Endothelial cell of umbilical vein (primary cell): ENCODE measurements around the gene CAMTA1. TPM values are rescaled to one million over a fixed set of nuclear protein-coding genes. Genes with fewer than 3 reads are reported as not detected.

Source experiments
- BruUV-seq: library from RNA; stranded (reverse); fragments of 400-500 nt; replicated peaks from 2 replicates; lab custom pipeline; 2021; lab: Mats Ljungman, UMichigan
- CTCF ChIA-PET: fragments of 300-600, 350-600 bp; sonication (Branson Sonifier 250); formaldehyde crosslinking; loops from one replicate; lab custom pipeline; 2021; ENCODE audit warnings: antibody characterized with exemption, inconsistent platforms; lab: Charles Lee
- POLR2A ChIA-PET: fragments of 300-600, 350-600 bp; sonication (Branson Sonifier 250); formaldehyde crosslinking; loops from one replicate; lab custom pipeline; 2021; ENCODE audit warnings: antibody characterized with exemption, inconsistent platforms; lab: Charles Lee
- DNase-seq: peaks from one replicate; pipeline ENCODE4 v3.0.0-alpha.2; 2011; ENCODE audit warnings: low read depth, low spot score
- FAIRE-seq: peaks from 2 replicates; lab custom pipeline; 2011; peaks lifted over from hg19 to GRCh38; lab: Jason Lieb, UNC
- H2AFZ ChIP-seq: 2 replicates; pipeline ENCODE4 v1.6.0; 2012; ENCODE audit warnings: low read depth, low read length, control low read depth, inconsistent platforms
- H3K27ac ChIP-seq: 2 replicates; pipeline ENCODE4 v1.5.1; 2011; ENCODE audit warnings: low read depth, mild to moderate bottlenecking, control low read depth, low read length, moderate library complexity; ENCODE audit not compliant: insufficient read depth
- H3K27me3 ChIP-seq, 2 experiments: 2 replicates each; pipeline versions ENCODE4 v1.6.0 to v1.6.1; 2011; ENCODE audit warnings: low read length in 2 of 2, mixed read lengths in 1 of 2; ENCODE audit not compliant: control insufficient read depth in 2 of 2, insufficient read depth in 2 of 2
- H3K36me3 ChIP-seq, 2 experiments: 2 replicates in 1 of 2; 3 replicates in 1 of 2; pipeline ENCODE4 v1.5.1; 2011; ENCODE audit warnings: low read length in 2 of 2, mild to moderate bottlenecking in 1 of 2, moderate library complexity in 1 of 2; ENCODE audit not compliant: control insufficient read depth in 2 of 2, insufficient read depth in 2 of 2; ENCODE audit errors: extremely low read depth in 1 of 2
- H3K4me1 ChIP-seq: 3 replicates; pipeline ENCODE4 v1.5.1; 2011; ENCODE audit warnings: mild to moderate bottlenecking, low read length; ENCODE audit not compliant: control insufficient read depth, insufficient read depth; ENCODE audit errors: extremely low read depth
- H3K4me2 ChIP-seq: 2 replicates; pipeline ENCODE4 v1.6.1; 2011; ENCODE audit warnings: low read length, control low read depth, mixed read lengths; ENCODE audit not compliant: insufficient read depth
- H3K4me3 ChIP-seq, 3 experiments: fragments of 200-600 bp in 1 of 3; sonication (generic), shearing (Covaris generic) in 1 of 3; replicated peaks in 1 of 3; 2 replicates each; pipeline ENCODE4 v1.5.1; 2011 to 2016; ENCODE audit warnings: control low read depth in 3 of 3, low read length in 3 of 3, mild to moderate bottlenecking in 2 of 3, inconsistent platforms in 1 of 3, low read depth in 1 of 3, moderate library complexity in 1 of 3; ENCODE audit not compliant: insufficient read depth in 1 of 3
- H3K79me2 ChIP-seq: 2 replicates; pipeline ENCODE4 v1.6.0; 2012; ENCODE audit warnings: low read length, inconsistent platforms; ENCODE audit not compliant: control insufficient read depth, insufficient read depth
- H3K9ac ChIP-seq: replicated peaks from 2 replicates; pipeline ENCODE3; 2011; ENCODE audit warnings: low read length, control low read depth; ENCODE audit not compliant: insufficient read depth; ENCODE audit errors: extremely low read depth
- H3K9me1 ChIP-seq: replicated peaks from 3 replicates; pipeline ENCODE4 v1.6.0; 2011; ENCODE audit warnings: mild to moderate bottlenecking, low read length; ENCODE audit not compliant: control insufficient read depth, insufficient read depth; ENCODE audit errors: extremely low read depth
- H3K9me3 ChIP-seq: replicated peaks from 2 replicates; pipeline ENCODE4 v1.5.1; 2012; ENCODE audit warnings: low read length, inconsistent platforms; ENCODE audit not compliant: control insufficient read depth, insufficient read depth
- H4K20me1 ChIP-seq: replicated peaks from 2 replicates; pipeline ENCODE3; 2011; ENCODE audit warnings: mild to moderate bottlenecking, low read length; ENCODE audit not compliant: control insufficient read depth, insufficient read depth; ENCODE audit errors: extremely low read depth
- CTCF ChIP-seq, 2 donors: IDR thresholded peaks; 1 replicate in 1 of 2; 2 replicates in 1 of 2; pipeline ENCODE4 v1.5.1; 2011; ENCODE audit warnings: low read length in 2 of 2, mild to moderate bottlenecking in 2 of 2, moderate library complexity in 2 of 2, control low read depth in 1 of 2, inconsistent platforms in 1 of 2, low read depth in 1 of 2; ENCODE audit not compliant: insufficient read depth in 1 of 2; ENCODE audit errors: extremely low read depth in 1 of 2
- EZH2 ChIP-seq: IDR thresholded peaks from 2 replicates; pipeline ENCODE4 v1.6.1; 2012; ENCODE audit warnings: borderline replicate concordance, low read depth, mild to moderate bottlenecking, moderate library complexity, low read length, inconsistent platforms; ENCODE audit not compliant: severe bottlenecking
- FOS ChIP-seq: IDR thresholded peaks from 2 replicates; pipeline ENCODE4 v1.6.1; 2011; ENCODE audit warnings: mild to moderate bottlenecking, low read length, moderate library complexity, borderline replicate concordance; ENCODE audit not compliant: insufficient read depth
- GATA2 ChIP-seq: IDR thresholded peaks from 2 replicates; pipeline ENCODE4 v1.7.0; 2011; ENCODE audit warnings: low read depth, mild to moderate bottlenecking, moderate library complexity, mixed read lengths, low read length; ENCODE audit not compliant: insufficient read length, insufficient read depth
- JUN ChIP-seq: IDR thresholded peaks from 2 replicates; pipeline ENCODE4 v1.6.1; 2011; ENCODE audit warnings: borderline replicate concordance, low read depth; ENCODE audit not compliant: insufficient read length, insufficient read depth
- MYC ChIP-seq: IDR thresholded peaks from one replicate; pipeline ENCODE4 v1.6.1; 2011; ENCODE audit warnings: mild to moderate bottlenecking, low read depth, low read length
- POLR2A ChIP-seq: IDR thresholded peaks from 2 replicates; pipeline ENCODE4 v1.6.1; 2012; ENCODE audit warnings: low read depth, mild to moderate bottlenecking, control low read depth, low read length
- POLR2AphosphoS5 ChIP-seq: IDR thresholded peaks from 2 replicates; pipeline ENCODE4 v1.6.1; 2012; ENCODE audit warnings: low read depth, mild to moderate bottlenecking, control low read depth, low read length, moderate library complexity; ENCODE audit not compliant: insufficient read depth
- dilution Hi-C: fragments of 300-500 bp; cut with MboI; formaldehyde crosslinking; loops from one replicate; pipeline ENCODE4 v1.15.0; 2019; ENCODE audit warnings: low sequenced_read_pairs; ENCODE audit not compliant: extremely low pct_ligation_motif_present
- intact Hi-C: fragments of 100-400 bp; cut with micrococcal nuclease; formaldehyde crosslinking; loops from one replicate; pipeline ENCODE4 v1.10.0; 2022
- polyA plus RNA-seq, 4 experiments: library from polyadenylated mRNA; depleted of rRNA in 3 of 4; stranded (reverse) in 3 of 4; unstranded in 1 of 4; fragments of >200 nt; gene quantifications; 2 replicates each; pipeline versions ENCODE4 v1.2.1 to v1.2.3, GENCODE V29; 2011 to 2012; ENCODE audit warnings: missing spikeins in 1 of 4
- total RNA-seq: library from RNA; stranded (reverse); gene quantifications from 2 replicates; pipeline ENCODE4 v1.2.3, GENCODE V29; 2021
- TF ChIP-seq, protein P1 (sequence below): IDR thresholded peaks from 2 replicates; pipeline ENCODE4 v1.6.1; 2011; ENCODE audit not compliant: insufficient read depth, insufficient read length

Gene CAMTA1
- total and polyA plus RNA-seq, 2 donors (not counting 3 experiments of a cell fraction or from before 2014, with no cell fraction given) = 50.8 to 92.7 TPM

DNA sequence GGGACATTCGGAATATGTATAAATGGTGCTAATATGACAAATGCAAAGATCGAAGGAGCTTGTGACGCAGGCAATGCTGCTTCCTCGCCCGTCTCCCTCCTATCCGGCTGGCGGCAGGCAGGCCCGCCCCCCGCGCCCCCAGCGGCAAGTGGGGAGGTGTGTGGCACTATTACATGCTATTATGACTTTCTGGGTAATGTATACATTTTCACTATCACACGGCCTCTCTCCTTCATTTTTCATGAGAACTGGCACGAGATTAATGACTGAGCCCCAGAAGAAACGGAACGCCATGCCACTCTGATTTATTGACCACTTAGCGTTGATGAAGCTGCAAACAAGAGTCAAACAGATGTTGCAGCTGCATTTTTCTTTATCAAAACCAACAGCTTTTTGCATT is 846.9 kb downstream of the CAMTA1 start:
- intact Hi-C loops = no loop called here
- Histone ChIP-seq H3K36me3 (no peaks in the 10 kb centered on the region), H4K20me1 (no peaks in the 10 kb centered on the region), H3K9ac (no peak overlapping the region), H3K4me2 (no peak overlapping the region), H3K9me3 (no peaks in the 10 kb centered on the region), H3K27ac (no peak overlapping the region), H3K4me3 (no peak overlapping the region), H3K4me1 (no peaks in the 10 kb centered on the region), H3K27me3 (no peaks in the 10 kb centered on the region), H2AFZ (no peak overlapping the region), H3K9me1 (no peaks in the 10 kb centered on the region), H3K79me2 (no peaks in the 10 kb centered on the region)
- no peak for FAIRE-seq
- DNase-seq = no peak
- dilution Hi-C loops = no loop called here
- BruUV-seq = no TSS peak
- ChIA-PET CTCF (no interaction called here), POLR2A (no interaction called here)
- TF ChIP-seq POLR2A = no peak
- no peak for TF ChIP-seq JUN
- TF ChIP-seq EZH2 = no peak
- no peak for TF ChIP-seq GATA2
- TF ChIP-seq FOS = no peak
- TF ChIP-seq, protein P1, sequence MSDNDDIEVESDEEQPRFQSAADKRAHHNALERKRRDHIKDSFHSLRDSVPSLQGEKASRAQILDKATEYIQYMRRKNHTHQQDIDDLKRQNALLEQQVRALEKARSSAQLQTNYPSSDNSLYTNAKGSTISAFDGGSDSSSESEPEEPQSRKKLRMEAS = no peak
- no peak for TF ChIP-seq CTCF (IDR thresholded peaks at IDR 0.05; ENCODE audit: extremely low read depth in 1 of 2, insufficient read depth in 1 of 2, low read depth in 1 of 2, low read length in 2 of 2)
- no peak for TF ChIP-seq MYC
- no peak for TF ChIP-seq POLR2AphosphoS5
